HepG2 (cell line): Measurements from ENCODE around the gene B9D2. TPM values are rescaled to one million over a fixed set of nuclear protein-coding genes. Genes with fewer than 3 reads are reported as not detected.

Experiments
- AGO2 ChIP-seq: fragments of 200-400 bp; formaldehyde crosslinking; optimal IDR thresholded peaks from 2 replicates; pipeline ENCODE3; 2017; ENCODE audit warnings: mild to moderate bottlenecking, low read depth, low read length, moderate library complexity
- CBFB ChIP-seq: sonication (generic); formaldehyde crosslinking; IDR thresholded peaks from 2 replicates; pipeline ENCODE4 v1.4.0; 2020; ENCODE audit warnings: missing genetic modification reagents
- ELF3 ChIP-seq: IDR thresholded peaks from 2 replicates; pipeline ENCODE4 v1.6.1; 2016; ENCODE audit warnings: missing genetic modification reagents, missing compliant biosample characterization
- FOXK2 ChIP-seq: fragments of 450-650 bp; IDR thresholded peaks from 2 replicates; pipeline ENCODE4 v1.6.1; 2016
- GTF3A ChIP-seq: sonication (generic); formaldehyde crosslinking; conservative IDR thresholded peaks from 2 replicates; pipeline ENCODE4 v1.4.0; 2020; ENCODE audit warnings: mild to moderate bottlenecking, missing genetic modification reagents
- HDAC2 ChIP-seq: sonication (generic); formaldehyde crosslinking; IDR thresholded peaks from 2 replicates; pipeline ENCODE4 v1.4.0; 2020; ENCODE audit warnings: missing genetic modification reagents
- HNF1B ChIP-seq: sonication (generic); formaldehyde crosslinking; IDR thresholded peaks from 2 replicates; pipeline ENCODE4 v1.5.1; 2020; ENCODE audit warnings: mild to moderate bottlenecking, moderate library complexity, missing genetic modification reagents
- HNRNPH1 ChIP-seq: fragments of 200-400 bp; formaldehyde crosslinking; optimal IDR thresholded peaks from 2 replicates; pipeline ENCODE3; 2017; ENCODE audit warnings: mild to moderate bottlenecking, low read depth, low read length
- HNRNPUL1 ChIP-seq: fragments of 200-400 bp; formaldehyde crosslinking; IDR thresholded peaks from 2 replicates; pipeline ENCODE4 v1.6.1; 2017; ENCODE audit warnings: low read depth, mild to moderate bottlenecking, low read length, moderate library complexity
- MXD4 ChIP-seq: IDR thresholded peaks from 2 replicates; pipeline ENCODE4 v1.6.1; 2016; ENCODE audit warnings: mild to moderate bottlenecking, missing biosample characterization, missing genetic modification reagents
- NR2F2 ChIP-seq: IDR thresholded peaks from 2 replicates; pipeline ENCODE4 v1.6.1; 2012; ENCODE audit warnings: low read depth, inconsistent platforms, borderline replicate concordance
- PCBP2 ChIP-seq: fragments of 200-400 bp; formaldehyde crosslinking; optimal IDR thresholded peaks from 2 replicates; pipeline ENCODE3; 2018; ENCODE audit warnings: low read length, low read depth; ENCODE audit not compliant: poor library complexity, severe bottlenecking
- RAD51 ChIP-seq: fragments of 450-650 bp; IDR thresholded peaks from 2 replicates; pipeline ENCODE4 v1.6.1; 2016; ENCODE audit warnings: borderline replicate concordance
- RARA ChIP-seq: IDR thresholded peaks from 2 replicates; pipeline ENCODE4 v1.6.1; 2016; ENCODE audit warnings: missing genetic modification reagents, missing compliant biosample characterization
- RFX3 ChIP-seq: IDR thresholded peaks from 2 replicates; pipeline ENCODE4 v1.6.1; 2016; ENCODE audit warnings: missing biosample characterization, missing genetic modification reagents
- RNF2 ChIP-seq: fragments of 450-650 bp; conservative IDR thresholded peaks from 2 replicates; pipeline ENCODE4 v1.6.1; 2016; ENCODE audit warnings: low read depth
- SMYD3 ChIP-seq: sonication (generic); formaldehyde crosslinking; IDR thresholded peaks from 2 replicates; pipeline ENCODE4 v1.8.1; 2023; ENCODE audit warnings: mild to moderate bottlenecking, missing genetic modification reagents
- SRSF4 ChIP-seq: fragments of 200-400 bp; formaldehyde crosslinking; IDR thresholded peaks from one replicate; pipeline ENCODE4 v1.6.1; 2018; ENCODE audit warnings: mild to moderate bottlenecking, low read depth, low read length, moderate library complexity; ENCODE audit not compliant: poor library complexity, severe bottlenecking
- ZBTB3 ChIP-seq: sonication (generic); formaldehyde crosslinking; IDR thresholded peaks from 2 replicates; pipeline ENCODE4 v1.4.0; 2020; ENCODE audit warnings: low read depth, mild to moderate bottlenecking, moderate library complexity, missing genetic modification reagents, borderline replicate concordance
- ZFP36 ChIP-seq: fragments of 150-350 bp; IDR thresholded peaks from 2 replicates; pipeline ENCODE4 v1.6.1; 2018; ENCODE audit warnings: borderline replicate concordance, low read length, low read depth; ENCODE audit not compliant: partially characterized antibody
- ZNF33B ChIP-seq: sonication (generic); formaldehyde crosslinking; IDR thresholded peaks from 2 replicates; pipeline ENCODE4 v1.5.1; 2020; ENCODE audit warnings: mild to moderate bottlenecking, missing genetic modification reagents
- ZNF496 ChIP-seq: sonication (generic); formaldehyde crosslinking; IDR thresholded peaks from 2 replicates; pipeline ENCODE4 v1.8.1; 2023; ENCODE audit warnings: mild to moderate bottlenecking, moderate library complexity, missing genetic modification reagents; ENCODE audit not compliant: insufficient replicate concordance
- ZNF619 ChIP-seq: sonication (generic); formaldehyde crosslinking; IDR thresholded peaks from 2 replicates; pipeline ENCODE4 v1.4.0; 2020; ENCODE audit warnings: mild to moderate bottlenecking, missing genetic modification reagents
- ZNF652 ChIP-seq: IDR thresholded peaks from 2 replicates; pipeline ENCODE4 v1.6.1; 2016; ENCODE audit warnings: low read depth, borderline replicate concordance
- ZNF660 ChIP-seq: sonication (generic); formaldehyde crosslinking; IDR thresholded peaks from 2 replicates; pipeline ENCODE4 v1.5.1; 2020; ENCODE audit warnings: mild to moderate bottlenecking, low read depth, missing genetic modification reagents, borderline replicate concordance
- polyA plus RNA-seq, 8 experiments: library from polyadenylated mRNA; depleted of rRNA in 3 of 8; stranded (reverse) in 7 of 8; unstranded in 1 of 8; fragments of >200 nt; fragmentation: Illumina TruSeq in 4 of 8; extraction: Trizol in 4 of 8; gene quantifications; 2 replicates each; pipeline versions ENCODE4 v1.2.1 to v1.2.3, GENCODE V29; 2011 to 2016; ENCODE audit warnings: low read depth in 4 of 8, missing spikeins in 1 of 8, mixed read lengths in 1 of 8; ENCODE audit not compliant: insufficient read depth in 1 of 8
- total RNA-seq, 5 experiments: library from RNA; depleted of rRNA; stranded (reverse); fragments of >200 nt; fragmentation: Illumina TruSeq; extraction: Trizol; gene quantifications; 2 replicates each; pipeline ENCODE4 v1.2.3, GENCODE V29; 2016; ENCODE audit warnings: low read depth in 1 of 5
- TF ChIP-seq, protein P1 (sequence below): sonication (generic); formaldehyde crosslinking; IDR thresholded peaks from 2 replicates; pipeline ENCODE4 v1.8.1; 2023; ENCODE audit warnings: missing genetic modification reagents, inconsistent platforms, borderline replicate concordance
- TF ChIP-seq, protein P2 (sequence below): sonication (generic); formaldehyde crosslinking; IDR thresholded peaks from 2 replicates; pipeline ENCODE4 v1.5.1; 2020; ENCODE audit warnings: mild to moderate bottlenecking, missing genetic modification reagents, moderate library complexity

B9D2 gene
- total and polyA plus RNA-seq, 2 of the 13 experiments (the other 11 are each of a cell fraction or from before 2014, with no cell fraction given) = 3.1 to 4.4 TPM

- TF ChIP-seq CBFB (peak; percentile 31; the same call in 1 of the 2 replicates), SMYD3 (CRISPR knock-in tag) (no peak), RNF2 (no peak), ZFP36 (no peak), AGO2 (no peak), GTF3A (CRISPR knock-in tag) (no peak), PCBP2 (no peak), HNF1B (no peak), FOXK2 (no peak), ZNF619 (no peak), RAD51 (no peak), ZNF660 (CRISPR knock-in tag) (no peak), RFX3 (CRISPR knock-in tag) (no peak), HNRNPUL1 (no peak), ZNF33B (CRISPR knock-in tag) (no peak), ELF3 (CRISPR knock-in tag) (peak; percentile 36; the same call in 1 of the 2 replicates), ZNF496 (CRISPR knock-in tag) (no peak), HDAC2 (CRISPR knock-in tag) (peak; percentile 32; the same call in 1 of the 2 replicates), RARA (CRISPR knock-in tag) (peak; percentile 75), NR2F2 (0 out of 2 replicates have a peak, but pooled peaks have one; percentile 11), ZNF652 (CRISPR knock-in tag) (no peak), MXD4 (no peak), SRSF4 (no peak), ZBTB3 (CRISPR knock-in tag) (no peak), HNRNPH1 (no peak)
- TF ChIP-seq, protein P1, sequence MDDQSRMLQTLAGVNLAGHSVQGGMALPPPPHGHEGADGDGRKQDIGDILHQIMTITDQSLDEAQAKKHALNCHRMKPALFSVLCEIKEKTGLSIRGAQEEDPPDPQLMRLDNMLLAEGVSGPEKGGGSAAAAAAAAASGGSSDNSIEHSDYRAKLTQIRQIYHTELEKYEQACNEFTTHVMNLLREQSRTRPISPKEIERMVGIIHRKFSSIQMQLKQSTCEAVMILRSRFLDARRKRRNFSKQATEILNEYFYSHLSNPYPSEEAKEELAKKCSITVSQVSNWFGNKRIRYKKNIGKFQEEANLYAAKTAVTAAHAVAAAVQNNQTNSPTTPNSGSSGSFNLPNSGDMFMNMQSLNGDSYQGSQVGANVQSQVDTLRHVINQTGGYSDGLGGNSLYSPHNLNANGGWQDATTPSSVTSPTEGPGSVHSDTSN (CRISPR knock-in tag) = no peak
- TF ChIP-seq, protein P2, sequence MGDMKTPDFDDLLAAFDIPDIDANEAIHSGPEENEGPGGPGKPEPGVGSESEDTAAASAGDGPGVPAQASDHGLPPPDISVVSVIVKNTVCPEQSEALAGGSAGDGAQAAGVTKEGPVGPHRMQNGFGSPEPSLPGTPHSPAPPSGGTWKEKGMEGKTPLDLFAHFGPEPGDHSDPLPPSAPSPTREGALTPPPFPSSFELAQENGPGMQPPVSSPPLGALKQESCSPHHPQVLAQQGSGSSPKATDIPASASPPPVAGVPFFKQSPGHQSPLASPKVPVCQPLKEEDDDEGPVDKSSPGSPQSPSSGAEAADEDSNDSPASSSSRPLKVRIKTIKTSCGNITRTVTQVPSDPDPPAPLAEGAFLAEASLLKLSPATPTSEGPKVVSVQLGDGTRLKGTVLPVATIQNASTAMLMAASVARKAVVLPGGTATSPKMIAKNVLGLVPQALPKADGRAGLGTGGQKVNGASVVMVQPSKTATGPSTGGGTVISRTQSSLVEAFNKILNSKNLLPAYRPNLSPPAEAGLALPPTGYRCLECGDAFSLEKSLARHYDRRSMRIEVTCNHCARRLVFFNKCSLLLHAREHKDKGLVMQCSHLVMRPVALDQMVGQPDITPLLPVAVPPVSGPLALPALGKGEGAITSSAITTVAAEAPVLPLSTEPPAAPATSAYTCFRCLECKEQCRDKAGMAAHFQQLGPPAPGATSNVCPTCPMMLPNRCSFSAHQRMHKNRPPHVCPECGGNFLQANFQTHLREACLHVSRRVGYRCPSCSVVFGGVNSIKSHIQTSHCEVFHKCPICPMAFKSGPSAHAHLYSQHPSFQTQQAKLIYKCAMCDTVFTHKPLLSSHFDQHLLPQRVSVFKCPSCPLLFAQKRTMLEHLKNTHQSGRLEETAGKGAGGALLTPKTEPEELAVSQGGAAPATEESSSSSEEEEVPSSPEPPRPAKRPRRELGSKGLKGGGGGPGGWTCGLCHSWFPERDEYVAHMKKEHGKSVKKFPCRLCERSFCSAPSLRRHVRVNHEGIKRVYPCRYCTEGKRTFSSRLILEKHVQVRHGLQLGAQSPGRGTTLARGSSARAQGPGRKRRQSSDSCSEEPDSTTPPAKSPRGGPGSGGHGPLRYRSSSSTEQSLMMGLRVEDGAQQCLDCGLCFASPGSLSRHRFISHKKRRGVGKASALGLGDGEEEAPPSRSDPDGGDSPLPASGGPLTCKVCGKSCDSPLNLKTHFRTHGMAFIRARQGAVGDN (CRISPR knock-in tag) = peak; percentile 60
Observed at GRCh38 chr19:41323023-41323422, 40.9 kb downstream of the B9D2 start (continued).
